A549 (cell line): Measurements from ENCODE around the gene MLX.

ENCODE experiments used
- CEBPB ChIP-seq, 2 experiments: fragments of >200 bp in 1 of 2; sonication (Bioruptor Twin) in 1 of 2; formaldehyde crosslinking in 1 of 2; IDR thresholded peaks; 2 replicates each; pipeline ENCODE4 v1.6.1; 2012 to 2016
- CHD4 ChIP-seq: fragments of 200-600 bp; sonication (generic); IDR thresholded peaks from 2 replicates; pipeline ENCODE4 v1.6.1; 2016; ENCODE audit warnings: antibody characterized with exemption, mild to moderate bottlenecking, borderline replicate concordance
- CTCF ChIP-seq: fragments of >200 bp; sonication (Bioruptor Twin); formaldehyde crosslinking; IDR thresholded peaks from 3 replicates; pipeline ENCODE4 v1.5.1; 2016
- E2F6 ChIP-seq: IDR thresholded peaks from 2 replicates; pipeline ENCODE4 v1.6.1; 2012; ENCODE audit warnings: low read depth, borderline replicate concordance
- EHF ChIP-seq: fragments of 250-450 bp; sonication (Bioruptor Pico); IDR thresholded peaks from 2 replicates; pipeline ENCODE4 v1.5.0; 2020; ENCODE audit warnings: mild to moderate bottlenecking
- EP300 ChIP-seq, 2 experiments: fragments of >200 bp; sonication (Bioruptor Twin); formaldehyde crosslinking; IDR thresholded peaks; 2 replicates in 1 of 2; 3 replicates in 1 of 2; pipeline ENCODE4 v1.6.1; 2016 to 2017
- JUNB ChIP-seq: fragments of >200 bp; sonication (Bioruptor Twin); formaldehyde crosslinking; IDR thresholded peaks from 2 replicates; pipeline ENCODE4 v1.6.1; 2016
- MAX ChIP-seq: IDR thresholded peaks from 2 replicates; pipeline ENCODE4 v1.6.1; 2012
- NPAS2 ChIP-seq: fragments of 250-450 bp; sonication (Bioruptor Pico); IDR thresholded peaks from 2 replicates; pipeline ENCODE4 v1.8.0; 2022; ENCODE audit warnings: mild to moderate bottlenecking, moderate library complexity, borderline replicate concordance
- POLR2A ChIP-seq: IDR thresholded peaks from 2 replicates; pipeline ENCODE4 v1.6.1; 2012; ENCODE audit warnings: mild to moderate bottlenecking, low read length
- RAD21 ChIP-seq, 2 experiments: fragments of >200 bp in 1 of 2; sonication (Bioruptor Twin) in 1 of 2; formaldehyde crosslinking in 1 of 2; IDR thresholded peaks in 1 of 2; conservative IDR thresholded peaks in 1 of 2; 2 replicates in 1 of 2; 3 replicates in 1 of 2; pipeline ENCODE4 v1.6.1; 2012 to 2018; ENCODE audit warnings: inconsistent platforms in 1 of 2
- REST ChIP-seq: fragments of 200-600 bp; sonication (generic); IDR thresholded peaks from 2 replicates; pipeline ENCODE4 v1.6.1; 2016; ENCODE audit warnings: antibody characterized with exemption, mild to moderate bottlenecking, moderate library complexity
- USF2 ChIP-seq: fragments of 450-650 bp; IDR thresholded peaks from 2 replicates; pipeline ENCODE4 v1.6.1; 2014; ENCODE audit warnings: antibody characterized with exemption

- TF ChIP-seq CEBPB (IDR thresholded peaks at IDR 0.05) (no peak), CHD4 (no peak), CTCF (no peak), POLR2A (peak; percentile 88), RAD21 (conservative IDR thresholded peaks at IDR 0.05 in 1 of 2, IDR thresholded peaks at IDR 0.05 in 1 of 2) (no peak), MAX (peak; percentile 91), E2F6 (peak; percentile 83), NPAS2 (no peak), EHF (CRISPR knock-in tag) (no peak), REST (no peak), EP300 (IDR thresholded peaks at IDR 0.05) (no peak), USF2 (no peak), JUNB (no peak)
Observed at GRCh38 chr17:42554250-42555121, 12.4 kb upstream of the MLX start.
